Amygdala (tissue), 56 donors: ENCODE data around the gene C5orf24.
"Not testable (repeated sequence)": the region's sequence is repeated elsewhere in the genome, so short reads cannot be mapped to it uniquely, and the experiment has no call there.

ENCODE experiments used
- DNase-seq, 56 donors: peaks; one replicate each; lab custom pipeline; 2025; lab: John Stamatoyannopoulos, UW

C5orf24 gene

GRCh38 chr5:134851307-134851923, 5.6 kb downstream of the C5orf24 start:
- DNase-seq: no peak

GRCh38 chr5:134856465-134856864, 10.7 kb downstream of the C5orf24 start:
- not testable (repeated sequence) for DNase-seq

- no peak for DNase-seq
These were observed 11.6 kb downstream of the C5orf24 start for GRCh38 chr5:134857401-134857800.

GRCh38 chr5:134864707-134865106, 18.9 kb downstream of the C5orf24 start:
- DNase-seq: no peak

- no peak for DNase-seq
These were observed 27.7 kb downstream of the C5orf24 start for GRCh38 chr5:134873494-134873893.

- peak in 55 of 56 donors; percentile 28 to 91 (median 79) for DNase-seq
These were observed 28.4 kb downstream of the C5orf24 start, which contains the start of gene TXNDC15 for GRCh38 chr5:134873987-134874830. Gene TXNDC15, plus strand, starts transcription at chr5:134874371. Its CDS starts 57 bp downstream, at chr5:134874428.

- DNase-seq: peak in 54 of 56 donors; percentile 14 to 82 (median 54)
These were observed 29.3 kb downstream of the C5orf24 start for GRCh38 chr5:134874831-134875655.

GRCh38 chr5:134877159-134877558, 31.4 kb downstream of the C5orf24 start:
- no peak for DNase-seq

GRCh38 chr5:134878403-134878802, 32.6 kb downstream of the C5orf24 start:
- no peak for DNase-seq

GRCh38 chr5:134879456-134879855, 33.7 kb downstream of the C5orf24 start:
- no peak for DNase-seq

GRCh38 chr5:134880937-134881336, 35.2 kb downstream of the C5orf24 start:
- not testable (repeated sequence) for DNase-seq

- not testable (repeated sequence) for DNase-seq
These were observed 35.9 kb downstream of the C5orf24 start for GRCh38 chr5:134881711-134882110.

GRCh38 chr5:134887593-134888159, 41.9 kb downstream of the C5orf24 start:
- DNase-seq: no peak

- no peak for DNase-seq
These were observed 43.6 kb downstream of the C5orf24 start for GRCh38 chr5:134889335-134889734.

GRCh38 chr5:134891473-134891872, 45.7 kb downstream of the C5orf24 start:
- no peak for DNase-seq

GRCh38 chr5:134892282-134892681, 46.5 kb downstream of the C5orf24 start:
- no peak for DNase-seq

- no peak for DNase-seq
These were observed 47.2 kb downstream of the C5orf24 start for GRCh38 chr5:134892926-134893325.

- DNase-seq: no peak
These were observed 48.2 kb downstream of the C5orf24 start for GRCh38 chr5:134893748-134894505.

- DNase-seq: peak in 1 of 56 donors; percentile 3
These were observed 56.5 kb downstream of the C5orf24 start for GRCh38 chr5:134902071-134902801.
